Measurements from ENCODE around the gene RTL1.

Gene RTL1

GRCh38 chr14:100909439-100909838, 5.9 kb upstream of the RTL1 start:
- Histone ChIP-seq H4K20me1 (ENCODE audit: insufficient read depth) (no peaks in the 10 kb centered on the region), H3K27ac (no peak overlapping the region), H3K4me1 (ENCODE audit: low read depth, poor library complexity, severe bottlenecking) (no peaks in the 10 kb centered on the region), H3K36me3 (ENCODE audit: insufficient read depth) (no peaks in the 10 kb centered on the region), H3K79me2 (ENCODE audit: insufficient read depth, low read depth) (no peaks in the 10 kb centered on the region), H3K27me3 (ENCODE audit: insufficient read depth, low read depth) (no peaks in the 10 kb centered on the region), H2AFZ (ENCODE audit: low read depth) (no peak overlapping the region), H3K4me3 (IDR thresholded peaks at IDR 0.05; ENCODE audit: insufficient read depth, low read depth, low read length) (no peak overlapping the region), H3K9ac (no peak overlapping the region), H3K4me2 (no peak overlapping the region)
- no peak for TF ChIP-seq CTCF (conservative IDR thresholded peaks at IDR 0.05; ENCODE audit: low read depth, low read length)

DNA sequence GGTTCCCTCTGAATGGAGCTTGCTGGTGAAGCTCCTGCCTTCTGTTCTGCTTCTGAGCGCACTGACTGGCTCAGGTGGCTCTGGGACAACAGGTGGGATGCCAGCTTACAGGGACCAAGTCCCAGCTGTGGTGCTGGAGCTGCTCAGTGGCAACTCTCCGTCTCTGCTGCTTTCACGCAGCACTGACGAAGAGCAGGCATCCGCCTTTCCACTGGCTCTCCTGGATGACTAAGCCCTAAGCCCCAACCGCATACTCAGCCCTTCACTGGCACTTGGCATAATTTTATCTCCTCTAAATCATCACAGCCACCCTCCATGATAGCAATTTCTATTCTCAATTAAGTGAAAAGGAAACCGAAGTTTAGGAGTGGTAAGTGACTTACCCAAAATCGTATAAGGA, 3.7 kb upstream of the RTL1 start:
- Histone ChIP-seq H3K4me3 (IDR thresholded peaks at IDR 0.05; ENCODE audit: insufficient read depth, low read depth, low read length) (no peak overlapping the region), H3K79me2 (ENCODE audit: insufficient read depth, low read depth) (no peaks in the 10 kb centered on the region), H2AFZ (ENCODE audit: low read depth) (no peak overlapping the region), H3K27me3 (ENCODE audit: insufficient read depth, low read depth) (peaks cover 12% of the 10 kb centered on the region; the same call in 1 of the 2 replicates), H3K27ac (no peak overlapping the region), H3K9ac (no peak overlapping the region), H4K20me1 (ENCODE audit: insufficient read depth) (no peaks in the 10 kb centered on the region), H3K36me3 (ENCODE audit: insufficient read depth) (no peaks in the 10 kb centered on the region), H3K4me2 (no peak overlapping the region), H3K4me1 (ENCODE audit: low read depth, poor library complexity, severe bottlenecking) (no peaks in the 10 kb centered on the region)
- TF ChIP-seq CTCF (conservative IDR thresholded peaks at IDR 0.05; ENCODE audit: low read depth, low read length), result no peak

DNA sequence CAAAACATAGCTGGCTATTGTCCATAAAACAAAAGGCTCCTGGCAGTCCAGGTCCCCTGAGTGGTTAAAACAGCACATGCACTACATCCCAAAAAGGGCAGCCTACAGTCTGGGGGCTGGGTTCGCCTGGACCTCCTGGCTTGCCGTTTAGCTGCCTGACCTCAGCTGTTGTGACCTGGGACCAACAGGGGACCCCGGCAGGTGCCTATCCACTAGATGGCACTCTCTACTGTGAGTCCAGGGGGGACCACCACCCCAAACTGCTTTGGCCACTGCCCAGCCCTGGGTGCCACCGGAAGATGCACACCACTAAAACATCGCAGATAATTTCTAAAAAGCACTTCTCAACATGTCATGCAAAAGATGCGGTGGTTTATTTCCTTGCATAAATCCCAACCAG, 2.9 kb upstream of the RTL1 start:
- Histone ChIP-seq H3K9ac (no peak overlapping the region), H3K4me3 (IDR thresholded peaks at IDR 0.05; ENCODE audit: insufficient read depth, low read depth, low read length) (no peak overlapping the region), H3K4me2 (no peak overlapping the region), H3K4me1 (ENCODE audit: low read depth, poor library complexity, severe bottlenecking) (no peaks in the 10 kb centered on the region), H3K27ac (no peak overlapping the region), H3K27me3 (ENCODE audit: insufficient read depth, low read depth) (peaks cover 16% of the 10 kb centered on the region; the same call in 1 of the 2 replicates), H4K20me1 (ENCODE audit: insufficient read depth) (no peaks in the 10 kb centered on the region), H2AFZ (ENCODE audit: low read depth) (no peak overlapping the region), H3K36me3 (ENCODE audit: insufficient read depth) (no peaks in the 10 kb centered on the region), H3K79me2 (ENCODE audit: insufficient read depth, low read depth) (no peaks in the 10 kb centered on the region)
- TF ChIP-seq CTCF (conservative IDR thresholded peaks at IDR 0.05; ENCODE audit: low read depth, low read length), result no peak

DNA sequence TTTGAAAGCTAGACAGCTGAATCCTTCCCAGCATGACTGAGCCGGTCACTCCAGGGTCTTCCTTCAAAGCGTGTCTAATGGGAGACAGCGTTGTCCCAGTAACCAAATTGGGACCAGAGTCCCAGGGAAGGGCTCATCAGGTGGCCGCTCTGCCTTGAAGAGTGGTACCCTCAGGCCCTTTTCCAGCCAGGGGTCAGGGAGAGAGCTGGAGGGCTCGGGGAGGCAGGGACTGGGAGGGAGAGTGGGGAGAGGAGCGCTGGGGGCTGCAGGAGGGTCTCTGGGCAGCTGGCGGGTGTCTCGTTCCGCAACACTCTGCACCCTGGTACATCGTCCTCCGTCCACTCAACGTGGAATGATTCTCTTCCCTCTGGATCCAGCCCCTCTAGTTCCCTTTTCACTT, 1.6 kb upstream of the RTL1 start:
- Histone ChIP-seq H3K79me2 (ENCODE audit: insufficient read depth, low read depth) (no peaks in the 10 kb centered on the region), H3K9ac (no peak overlapping the region), H3K27ac (no peak overlapping the region), H4K20me1 (ENCODE audit: insufficient read depth) (no peaks in the 10 kb centered on the region), H3K4me2 (no peak overlapping the region), H3K27me3 (ENCODE audit: insufficient read depth, low read depth) (peaks cover 26% of the 10 kb centered on the region; the same call in 1 of the 2 replicates), H3K4me3 (IDR thresholded peaks at IDR 0.05; ENCODE audit: insufficient read depth, low read depth, low read length) (no peak overlapping the region), H2AFZ (ENCODE audit: low read depth) (no peak overlapping the region), H3K36me3 (ENCODE audit: insufficient read depth) (no peaks in the 10 kb centered on the region), H3K4me1 (ENCODE audit: low read depth, poor library complexity, severe bottlenecking) (no peaks in the 10 kb centered on the region)
- no peak for TF ChIP-seq CTCF (conservative IDR thresholded peaks at IDR 0.05; ENCODE audit: low read depth, low read length)

Measured in KMS-11 (cell line).